K562 (cell line): ENCODE data around the gene KAZALD1. TPM values are rescaled to one million over a fixed set of nuclear protein-coding genes. Genes with fewer than 3 reads are reported as not detected.

Experiments
- BRD9 ChIP-seq: fragments of 450-650 bp; IDR thresholded peaks from 2 replicates; pipeline ENCODE4 v1.6.1; 2018; ENCODE audit warnings: low read depth; ENCODE audit not compliant: partially characterized antibody
- CEBPB ChIP-seq: fragments of 450-650 bp; IDR thresholded peaks from 2 replicates; pipeline ENCODE4 v1.6.1; 2016; ENCODE audit warnings: missing genetic modification characterization, missing compliant biosample characterization
- CHCHD3 ChIP-seq: fragments of 250-450 bp; sonication (Bioruptor Pico); IDR thresholded peaks from 2 replicates; pipeline ENCODE4 v2.1.2; 2022; ENCODE audit warnings: mild to moderate bottlenecking
- CXXC5 ChIP-seq: fragments of 250-450 bp; sonication (Bioruptor Pico); IDR thresholded peaks from 2 replicates; pipeline ENCODE4 v1.8.0; 2022; ENCODE audit warnings: inconsistent platforms, mild to moderate bottlenecking, moderate library complexity
- ELF4 ChIP-seq: fragments of 450-650 bp; formaldehyde crosslinking; IDR thresholded peaks from 2 replicates; pipeline ENCODE4 v1.4.0; 2022; ENCODE audit warnings: missing genetic modification characterization
- FUS ChIP-seq: fragments of 200-400 bp; formaldehyde crosslinking; optimal IDR thresholded peaks from 2 replicates; pipeline ENCODE3; 2017; ENCODE audit warnings: low read depth, low read length
- HLTF ChIP-seq: fragments of 450-650 bp; IDR thresholded peaks from 2 replicates; pipeline ENCODE4 v1.6.1; 2016
- MAFF ChIP-seq: IDR thresholded peaks from 2 replicates; pipeline ENCODE4 v1.6.1; 2012; ENCODE audit warnings: low read length, improper control_type of control experiment
- MAZ ChIP-seq, 2 experiments: fragments of 450-650 bp in 1 of 2; sonication (generic) in 1 of 2; formaldehyde crosslinking; IDR thresholded peaks in 1 of 2; conservative IDR thresholded peaks in 1 of 2; 2 replicates each; pipeline versions ENCODE4 v1.4.0 to v1.5.0; 2020; ENCODE audit warnings: mild to moderate bottlenecking in 1 of 2, missing genetic modification reagents in 1 of 2
- MTA3 ChIP-seq: fragments of 450-650 bp; formaldehyde crosslinking; IDR thresholded peaks from 2 replicates; pipeline ENCODE4 v1.6.1; 2017; ENCODE audit warnings: mild to moderate bottlenecking, borderline replicate concordance
- NCOR1 ChIP-seq: fragments of 450-650 bp; IDR thresholded peaks from 2 replicates; pipeline ENCODE4 v1.6.1; 2016; ENCODE audit warnings: mild to moderate bottlenecking, moderate library complexity
- POLR2G ChIP-seq: fragments of 200-400 bp; formaldehyde crosslinking; IDR thresholded peaks from 2 replicates; pipeline ENCODE4 v1.6.1; 2017; ENCODE audit warnings: low read depth, mild to moderate bottlenecking, antibody characterized with exemption, low read length, moderate library complexity
- RAD21 ChIP-seq, 2 experiments: fragments of 250-450 bp in 1 of 2; fragments of 450-650 bp in 1 of 2; sonication (Bioruptor Pico) in 1 of 2; formaldehyde crosslinking in 1 of 2; IDR thresholded peaks in 1 of 2; conservative IDR thresholded peaks in 1 of 2; 2 replicates each; pipeline versions ENCODE4 v1.4.0 to v1.8.0; 2020 to 2022; ENCODE audit warnings: mild to moderate bottlenecking in 2 of 2, moderate library complexity in 1 of 2
- RCOR1 ChIP-seq, 2 experiments: IDR thresholded peaks; 2 replicates each; pipeline ENCODE4 v1.6.1; 2012; ENCODE audit warnings: low read depth in 2 of 2, low read length in 2 of 2, borderline replicate concordance in 1 of 2, improper control_type of control experiment in 1 of 2
- SNIP1 ChIP-seq: fragments of 450-650 bp; IDR thresholded peaks from 2 replicates; pipeline ENCODE4 v1.7.1; 2017; ENCODE audit warnings: low read depth, mild to moderate bottlenecking
- SOX6 ChIP-seq: fragments of 450-650 bp; IDR thresholded peaks from 2 replicates; pipeline ENCODE4 v1.6.1; 2014; ENCODE audit warnings: mild to moderate bottlenecking
- TCF7 ChIP-seq: sonication (generic); IDR thresholded peaks from 2 replicates; pipeline ENCODE4 v1.6.1; 2016; ENCODE audit warnings: antibody characterized with exemption, borderline replicate concordance
- polyA plus RNA-seq, 8 experiments: library from polyadenylated mRNA; depleted of rRNA in 4 of 8; stranded (reverse) in 5 of 8; unstranded in 3 of 8; fragments of >200 nt; fragmentation: Nextera tagmentation in 2 of 8; fragmentation: Illumina TruSeq in 1 of 8; extraction: Ambion mirVana in 2 of 8; extraction: Trizol in 1 of 8; gene quantifications; 2 replicates each; pipeline versions ENCODE4 v1.2.1 to v1.2.3, GENCODE V29; 2011 to 2014; ENCODE audit warnings: inconsistent platforms in 1 of 8, missing spikeins in 1 of 8
- total RNA-seq, 7 experiments: library from RNA; depleted of rRNA in 6 of 7; stranded (reverse); fragments of >200 nt in 6 of 7; fragmentation: Illumina TruSeq in 2 of 7; extraction: Trizol in 2 of 7; gene quantifications; 2 replicates each; pipeline versions ENCODE4 v1.2.1 to v1.2.3, GENCODE V29; 2011 to 2021; ENCODE audit warnings: low replicate concordance in 1 of 7
- TF ChIP-seq, protein P1 (sequence below): IDR thresholded peaks from 2 replicates; pipeline ENCODE4 v1.6.1; 2011; ENCODE audit warnings: borderline replicate concordance, low read depth, mild to moderate bottlenecking, moderate library complexity, low read length; ENCODE audit not compliant: insufficient read depth, poor library complexity, severe bottlenecking
- TF ChIP-seq, protein P2 (sequence below): conservative IDR thresholded peaks from 2 replicates; pipeline ENCODE4 v1.6.1; 2011; ENCODE audit warnings: low read depth, mild to moderate bottlenecking, low read length; ENCODE audit not compliant: control insufficient read depth
- TF ChIP-seq, protein P3 (sequence below): fragments of 150-350 bp; conservative IDR thresholded peaks from 2 replicates; pipeline ENCODE4 v1.6.1; 2014; ENCODE audit warnings: low read length
- TF ChIP-seq, protein P4 (sequence below): fragments of 250-450 bp; sonication (Bioruptor Pico); IDR thresholded peaks from 2 replicates; pipeline ENCODE4 v1.8.0; 2021; ENCODE audit warnings: borderline replicate concordance, mild to moderate bottlenecking, moderate library complexity; ENCODE audit not compliant: poor library complexity, severe bottlenecking

The KAZALD1 gene
- total and polyA plus RNA-seq, 9 of the 15 experiments (the other 6 are each of a cell fraction or from before 2014, with no cell fraction given), result 0.15 to 10.0 (median 4.9) TPM

DNA sequence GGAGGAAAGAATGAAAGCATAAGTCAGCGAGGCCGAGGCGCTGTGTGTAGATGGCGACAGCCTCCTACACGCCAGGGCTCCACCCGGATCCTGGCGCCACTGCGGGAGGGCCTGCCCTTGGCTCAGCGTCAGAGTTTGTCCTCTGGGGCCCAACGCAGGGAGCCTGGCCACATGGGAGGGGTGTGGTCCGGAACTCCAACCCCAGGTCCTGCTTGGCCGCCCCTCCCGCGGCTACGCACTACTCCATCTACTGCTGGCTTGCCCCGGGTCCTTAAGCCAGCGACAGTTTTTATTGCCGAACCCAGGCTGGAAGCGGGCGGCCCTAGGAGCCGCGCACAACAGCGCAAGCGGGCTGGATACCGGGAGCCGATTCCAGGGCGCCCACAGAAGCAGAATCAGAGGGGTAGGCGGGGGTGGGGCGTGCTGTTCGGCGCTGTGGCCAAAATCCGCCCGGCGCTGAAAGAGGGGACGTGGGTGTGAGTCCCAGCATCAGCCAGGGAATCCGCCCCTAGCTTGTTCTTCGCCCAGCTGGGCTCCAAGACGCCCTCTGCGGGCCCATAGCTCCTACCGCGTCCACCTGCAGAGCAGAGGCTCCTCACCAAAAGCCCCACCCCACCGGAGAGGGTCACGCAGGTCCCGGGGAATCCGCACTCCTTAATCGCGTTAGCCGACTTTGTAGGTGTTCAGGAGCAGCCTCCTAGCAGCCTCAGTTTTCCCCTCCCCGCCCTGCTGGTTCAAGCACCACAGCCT, 4.5 kb downstream of the KAZALD1 start (continued):
- TF ChIP-seq, protein P1, sequence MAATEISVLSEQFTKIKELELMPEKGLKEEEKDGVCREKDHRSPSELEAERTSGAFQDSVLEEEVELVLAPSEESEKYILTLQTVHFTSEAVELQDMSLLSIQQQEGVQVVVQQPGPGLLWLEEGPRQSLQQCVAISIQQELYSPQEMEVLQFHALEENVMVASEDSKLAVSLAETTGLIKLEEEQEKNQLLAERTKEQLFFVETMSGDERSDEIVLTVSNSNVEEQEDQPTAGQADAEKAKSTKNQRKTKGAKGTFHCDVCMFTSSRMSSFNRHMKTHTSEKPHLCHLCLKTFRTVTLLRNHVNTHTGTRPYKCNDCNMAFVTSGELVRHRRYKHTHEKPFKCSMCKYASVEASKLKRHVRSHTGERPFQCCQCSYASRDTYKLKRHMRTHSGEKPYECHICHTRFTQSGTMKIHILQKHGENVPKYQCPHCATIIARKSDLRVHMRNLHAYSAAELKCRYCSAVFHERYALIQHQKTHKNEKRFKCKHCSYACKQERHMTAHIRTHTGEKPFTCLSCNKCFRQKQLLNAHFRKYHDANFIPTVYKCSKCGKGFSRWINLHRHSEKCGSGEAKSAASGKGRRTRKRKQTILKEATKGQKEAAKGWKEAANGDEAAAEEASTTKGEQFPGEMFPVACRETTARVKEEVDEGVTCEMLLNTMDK, result no peak
- no peak for TF ChIP-seq CHCHD3 (CRISPR knock-in tag)
- TF ChIP-seq MAFF, result no peak
- no peak for TF ChIP-seq NCOR1
- TF ChIP-seq FUS, result no peak
- TF ChIP-seq, protein P2, sequence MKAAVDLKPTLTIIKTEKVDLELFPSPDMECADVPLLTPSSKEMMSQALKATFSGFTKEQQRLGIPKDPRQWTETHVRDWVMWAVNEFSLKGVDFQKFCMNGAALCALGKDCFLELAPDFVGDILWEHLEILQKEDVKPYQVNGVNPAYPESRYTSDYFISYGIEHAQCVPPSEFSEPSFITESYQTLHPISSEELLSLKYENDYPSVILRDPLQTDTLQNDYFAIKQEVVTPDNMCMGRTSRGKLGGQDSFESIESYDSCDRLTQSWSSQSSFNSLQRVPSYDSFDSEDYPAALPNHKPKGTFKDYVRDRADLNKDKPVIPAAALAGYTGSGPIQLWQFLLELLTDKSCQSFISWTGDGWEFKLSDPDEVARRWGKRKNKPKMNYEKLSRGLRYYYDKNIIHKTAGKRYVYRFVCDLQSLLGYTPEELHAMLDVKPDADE, result 0 out of 2 replicates have a peak, but pooled peaks have one; percentile 57
- 0 out of 2 replicates have a peak, but pooled peaks have one; percentile 72 for TF ChIP-seq MTA3
- no peak for TF ChIP-seq TCF7
- peak; percentile 62 for TF ChIP-seq BRD9
- TF ChIP-seq RAD21 (CRISPR knock-in tag; conservative IDR thresholded peaks at IDR 0.05 in 1 of 2, IDR thresholded peaks at IDR 0.05 in 1 of 2), result peak; percentile 30 to 70; a peak in 3 of 4 replicates
- peak; percentile 29; the same call in 1 of the 2 replicates for TF ChIP-seq SOX6
- peak; percentile 72 to 92; a peak in 3 of 4 replicates for TF ChIP-seq MAZ (CRISPR knock-in tag; conservative IDR thresholded peaks at IDR 0.05 in 1 of 2, IDR thresholded peaks at IDR 0.05 in 1 of 2)
- peak; percentile 69 for TF ChIP-seq CXXC5
- no peak for TF ChIP-seq SNIP1
- peak in 1 of 2 experiments; percentile 38; a peak in 2 of 4 replicates for TF ChIP-seq RCOR1 (IDR thresholded peaks at IDR 0.05; ENCODE audit: borderline replicate concordance in 1 of 2, low read depth in 2 of 2, low read length in 2 of 2)
- TF ChIP-seq POLR2G, result peak; percentile 84
- TF ChIP-seq CEBPB (tag), result no peak
- TF ChIP-seq, protein P3, sequence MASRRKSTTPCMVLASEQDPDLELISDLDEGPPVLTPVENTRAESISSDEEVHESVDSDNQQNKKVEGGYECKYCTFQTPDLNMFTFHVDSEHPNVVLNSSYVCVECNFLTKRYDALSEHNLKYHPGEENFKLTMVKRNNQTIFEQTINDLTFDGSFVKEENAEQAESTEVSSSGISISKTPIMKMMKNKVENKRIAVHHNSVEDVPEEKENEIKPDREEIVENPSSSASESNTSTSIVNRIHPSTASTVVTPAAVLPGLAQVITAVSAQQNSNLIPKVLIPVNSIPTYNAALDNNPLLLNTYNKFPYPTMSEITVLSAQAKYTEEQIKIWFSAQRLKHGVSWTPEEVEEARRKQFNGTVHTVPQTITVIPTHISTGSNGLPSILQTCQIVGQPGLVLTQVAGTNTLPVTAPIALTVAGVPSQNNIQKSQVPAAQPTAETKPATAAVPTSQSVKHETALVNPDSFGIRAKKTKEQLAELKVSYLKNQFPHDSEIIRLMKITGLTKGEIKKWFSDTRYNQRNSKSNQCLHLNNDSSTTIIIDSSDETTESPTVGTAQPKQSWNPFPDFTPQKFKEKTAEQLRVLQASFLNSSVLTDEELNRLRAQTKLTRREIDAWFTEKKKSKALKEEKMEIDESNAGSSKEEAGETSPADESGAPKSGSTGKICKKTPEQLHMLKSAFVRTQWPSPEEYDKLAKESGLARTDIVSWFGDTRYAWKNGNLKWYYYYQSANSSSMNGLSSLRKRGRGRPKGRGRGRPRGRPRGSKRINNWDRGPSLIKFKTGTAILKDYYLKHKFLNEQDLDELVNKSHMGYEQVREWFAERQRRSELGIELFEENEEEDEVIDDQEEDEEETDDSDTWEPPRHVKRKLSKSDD, result no peak
- TF ChIP-seq ELF4 (CRISPR knock-in tag), result no peak
- TF ChIP-seq, protein P4, sequence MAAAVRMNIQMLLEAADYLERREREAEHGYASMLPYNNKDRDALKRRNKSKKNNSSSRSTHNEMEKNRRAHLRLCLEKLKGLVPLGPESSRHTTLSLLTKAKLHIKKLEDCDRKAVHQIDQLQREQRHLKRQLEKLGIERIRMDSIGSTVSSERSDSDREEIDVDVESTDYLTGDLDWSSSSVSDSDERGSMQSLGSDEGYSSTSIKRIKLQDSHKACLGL (CRISPR knock-in tag), result peak; percentile 33
- TF ChIP-seq HLTF, result no peak
